RKO (cell line): ENCODE measurements around the gene SCD5.

Experiments used
- DNase-seq: peaks from one replicate; pipeline ENCODE4 v3.0.0-alpha.2; 2016; ENCODE audit warnings: low spot score

Gene SCD5

GRCh38 chr4:82691431-82691830 is 107.2 kb downstream of the SCD5 start:
- DNase-seq: no peak

- DNase-seq: no peak
Observed at GRCh38 chr4:82688091-82688795, 110.4 kb downstream of the SCD5 start.

DNA sequence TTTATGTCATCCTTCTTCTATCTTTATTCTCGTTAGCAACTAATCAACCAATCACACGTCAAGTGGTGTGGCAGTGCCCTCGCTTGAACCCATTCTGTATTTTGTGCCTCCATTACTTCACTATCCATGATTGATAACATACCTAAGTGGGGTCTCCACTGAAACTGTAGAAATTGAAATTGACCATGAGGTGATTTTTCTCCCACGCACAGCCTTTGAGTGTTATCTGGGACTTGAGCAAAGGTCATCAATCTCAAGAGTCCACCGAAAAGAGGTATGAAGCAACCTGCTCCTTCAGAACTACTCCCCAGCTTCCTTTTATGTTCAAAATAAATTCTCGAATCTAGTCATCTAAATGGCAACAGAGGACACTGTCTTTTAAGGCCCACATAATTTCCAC is 111.1 kb downstream of the SCD5 start:
- DNase-seq: no peak

DNA sequence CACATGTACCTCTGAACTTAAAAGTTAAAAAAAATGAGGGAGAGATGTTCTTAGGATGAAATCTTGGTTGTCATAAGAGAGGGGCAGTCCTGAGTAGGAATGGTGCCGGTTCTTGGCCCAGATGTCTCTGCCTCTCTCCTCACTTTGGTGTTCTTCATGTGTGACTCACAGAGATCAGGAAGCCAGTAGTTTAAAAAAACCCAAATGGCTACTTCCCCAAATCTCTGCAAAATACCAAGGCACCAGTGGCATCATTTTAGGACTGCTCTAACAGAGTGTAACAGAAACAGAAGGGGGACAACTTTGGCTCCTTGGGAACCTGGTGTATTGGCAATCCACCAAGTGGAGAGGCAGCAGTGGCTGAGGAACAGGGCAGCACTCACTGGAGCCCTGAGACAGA is 116.8 kb downstream of the SCD5 start:
- DNase-seq: no peak

DNA sequence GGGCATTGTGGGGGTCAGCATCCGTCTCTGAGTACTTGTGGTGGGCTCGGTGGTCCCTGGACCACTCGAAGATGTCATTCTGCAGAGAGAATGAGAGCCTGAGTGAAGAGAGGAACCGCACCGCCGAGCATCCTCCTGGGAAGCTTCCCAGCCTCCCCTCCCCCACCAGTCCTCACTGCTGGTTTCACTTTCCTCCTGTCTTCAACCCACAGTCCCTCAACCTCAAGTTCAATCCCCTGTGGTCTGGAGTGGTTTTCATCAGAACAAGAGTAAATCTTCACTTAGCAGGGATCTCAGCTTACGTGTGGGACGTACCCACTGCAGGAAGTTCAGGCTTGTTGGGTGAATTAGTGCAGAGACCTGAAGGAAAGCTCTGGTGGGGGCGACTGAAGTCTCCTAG is 117.8 kb downstream of the SCD5 start:
- no peak for DNase-seq

- no peak for DNase-seq
Observed at GRCh38 chr4:82679531-82679930, 119.1 kb downstream of the SCD5 start.

GRCh38 chr4:82678051-82678450 is 120.5 kb downstream of the SCD5 start:
- DNase-seq: no peak

DNA sequence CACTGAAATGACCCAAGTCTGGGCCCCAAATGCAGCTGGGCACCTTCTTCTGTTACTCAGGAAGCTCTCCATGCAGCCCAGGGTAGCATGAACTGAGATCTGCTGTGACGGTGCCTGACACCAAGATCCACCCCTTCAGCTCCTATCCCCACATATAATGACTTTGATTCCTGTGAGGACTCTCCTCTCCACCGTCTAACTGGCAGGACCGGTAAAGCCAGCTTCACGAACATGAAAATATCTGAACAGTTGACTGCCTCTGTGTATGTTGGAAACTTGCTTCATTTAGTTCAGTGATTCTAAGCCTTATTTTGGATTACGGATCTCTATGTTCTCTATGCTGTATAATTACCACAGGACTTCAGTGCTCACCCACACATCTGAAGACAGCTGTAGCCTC is 121.3 kb downstream of the SCD5 start:
- no peak for DNase-seq

GRCh38 chr4:82667761-82668480 is 130.7 kb downstream of the SCD5 start:
- no peak for DNase-seq

GRCh38 chr4:82666970-82667665 is 131.5 kb downstream of the SCD5 start:
- DNase-seq: no peak

DNA sequence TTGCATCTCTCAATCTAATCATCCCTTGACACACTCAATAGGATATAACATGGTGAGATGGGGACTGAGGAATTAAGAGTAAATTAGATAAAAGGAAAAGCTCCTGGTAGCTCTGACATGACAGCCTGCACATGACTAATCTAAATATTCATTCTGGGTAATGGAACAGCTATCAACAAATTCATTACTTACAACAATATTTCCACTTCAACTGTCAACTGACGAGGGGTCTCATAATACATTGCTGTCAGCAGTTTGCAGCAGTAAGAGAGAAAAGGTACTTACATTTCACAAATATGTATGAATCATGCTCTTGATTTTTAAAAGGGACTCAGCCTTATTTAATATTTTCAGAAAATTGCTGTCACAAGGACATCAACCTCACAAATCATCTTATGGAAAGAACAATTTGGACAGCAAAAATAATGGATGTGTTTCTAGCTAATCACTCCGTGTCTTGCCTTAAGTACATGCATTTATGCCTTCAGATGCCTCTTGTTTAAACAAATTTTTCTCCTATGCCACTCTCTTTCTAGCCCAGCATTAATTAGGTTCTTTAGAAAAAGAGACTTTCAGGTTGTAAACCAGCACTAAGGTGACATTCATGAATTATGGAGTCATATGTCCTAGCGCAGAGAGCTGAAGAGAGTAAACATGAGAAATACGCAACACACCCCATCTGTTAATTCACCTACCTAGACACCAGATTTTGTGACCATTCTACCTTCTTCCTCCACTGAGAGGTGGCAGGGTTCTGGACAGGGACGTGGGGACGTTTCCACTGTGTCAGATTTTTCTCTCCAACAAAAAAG is 137.2 kb downstream of the SCD5 start:
- no peak for DNase-seq

DNA sequence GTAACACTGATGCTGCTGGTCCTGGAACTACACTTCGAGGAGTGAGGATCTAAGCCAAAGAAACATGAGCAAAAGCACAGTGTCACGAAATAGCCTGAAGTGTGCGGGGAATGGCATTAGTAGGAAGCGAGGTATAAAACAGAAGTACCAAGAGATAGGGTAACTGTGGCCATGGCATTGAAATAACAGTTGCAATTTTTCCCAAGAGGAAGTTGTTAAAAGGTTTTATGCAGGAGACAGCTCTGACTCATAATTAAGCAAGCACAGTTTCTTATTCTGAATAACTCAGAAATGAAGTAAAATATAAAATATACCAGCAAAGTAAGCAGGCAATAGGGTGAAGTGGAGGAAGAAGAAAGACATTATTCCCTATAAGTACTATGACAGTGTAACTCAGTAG is 146.5 kb downstream of the SCD5 start:
- DNase-seq: no peak

DNA sequence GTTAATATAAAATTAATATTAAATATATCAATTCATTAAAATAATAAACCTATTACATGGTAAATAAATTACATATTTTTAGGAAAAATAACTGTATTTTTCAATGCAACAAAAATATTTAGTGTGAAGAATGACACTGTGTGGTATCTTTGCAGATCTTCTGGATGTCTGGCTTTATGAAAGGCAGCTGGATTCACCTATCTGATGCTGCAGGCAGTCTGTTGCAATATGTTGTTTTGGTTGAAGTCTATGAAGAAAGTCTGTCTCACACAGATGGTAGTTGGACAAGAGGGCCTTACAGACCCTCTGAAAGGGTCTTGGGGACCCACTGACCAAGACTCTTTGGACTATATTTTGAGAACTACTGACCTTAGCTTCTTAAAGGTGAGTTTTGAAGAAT is 147.7 kb downstream of the SCD5 start:
- no peak for DNase-seq

DNA sequence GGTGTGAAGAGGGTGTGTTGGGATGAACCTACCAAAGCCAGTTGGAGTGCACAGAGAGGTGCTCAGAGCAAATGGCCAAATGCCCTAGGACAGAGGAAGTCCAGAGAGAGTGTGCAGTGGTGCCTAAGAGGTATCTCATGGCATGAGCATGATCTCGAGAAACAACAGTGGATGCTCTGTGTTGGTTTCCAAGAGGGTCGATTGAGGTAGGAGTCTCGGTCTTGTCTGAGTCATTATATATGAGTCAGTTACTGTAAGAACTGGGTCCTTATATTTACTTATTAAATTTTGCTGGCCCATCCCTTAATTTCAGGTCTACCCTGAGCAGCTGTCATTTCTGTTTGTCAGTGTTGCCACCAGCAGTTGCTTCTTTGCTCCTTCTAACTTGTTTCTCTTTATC is 150.2 kb downstream of the SCD5 start:
- no peak for DNase-seq

DNA sequence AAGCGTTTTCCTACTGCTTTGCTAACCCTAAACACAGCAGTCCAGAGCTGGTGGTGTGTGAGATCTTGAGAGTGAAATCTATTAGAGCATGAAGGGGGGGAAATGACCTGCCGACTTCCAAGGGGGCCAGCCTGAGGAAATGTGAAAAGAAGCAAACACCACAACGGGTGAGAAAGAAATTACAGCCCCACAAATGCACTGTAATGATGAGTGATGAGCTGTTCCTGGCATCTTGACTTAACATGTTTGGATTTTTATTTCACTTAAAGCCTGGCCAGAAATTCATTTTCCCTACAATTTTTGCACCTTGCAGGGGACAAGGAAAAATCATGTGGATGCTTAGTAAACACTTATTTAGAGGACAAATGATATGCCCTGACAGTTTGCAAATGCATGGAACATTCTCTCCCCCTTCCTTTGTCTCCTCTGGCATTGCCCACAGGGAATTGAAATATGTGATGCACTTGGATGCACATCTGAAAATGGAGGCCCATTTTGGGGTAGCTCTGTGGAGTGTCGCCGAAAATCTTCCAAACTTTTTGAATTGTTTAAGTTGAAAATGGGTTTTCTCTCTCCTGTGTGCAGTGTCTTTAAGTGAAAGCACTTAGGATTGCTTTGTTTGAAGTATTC is 152.5 kb downstream of the SCD5 start:
- DNase-seq: no peak

GRCh38 chr4:82644734-82645126 is 153.9 kb downstream of the SCD5 start:
- DNase-seq: no peak

DNA sequence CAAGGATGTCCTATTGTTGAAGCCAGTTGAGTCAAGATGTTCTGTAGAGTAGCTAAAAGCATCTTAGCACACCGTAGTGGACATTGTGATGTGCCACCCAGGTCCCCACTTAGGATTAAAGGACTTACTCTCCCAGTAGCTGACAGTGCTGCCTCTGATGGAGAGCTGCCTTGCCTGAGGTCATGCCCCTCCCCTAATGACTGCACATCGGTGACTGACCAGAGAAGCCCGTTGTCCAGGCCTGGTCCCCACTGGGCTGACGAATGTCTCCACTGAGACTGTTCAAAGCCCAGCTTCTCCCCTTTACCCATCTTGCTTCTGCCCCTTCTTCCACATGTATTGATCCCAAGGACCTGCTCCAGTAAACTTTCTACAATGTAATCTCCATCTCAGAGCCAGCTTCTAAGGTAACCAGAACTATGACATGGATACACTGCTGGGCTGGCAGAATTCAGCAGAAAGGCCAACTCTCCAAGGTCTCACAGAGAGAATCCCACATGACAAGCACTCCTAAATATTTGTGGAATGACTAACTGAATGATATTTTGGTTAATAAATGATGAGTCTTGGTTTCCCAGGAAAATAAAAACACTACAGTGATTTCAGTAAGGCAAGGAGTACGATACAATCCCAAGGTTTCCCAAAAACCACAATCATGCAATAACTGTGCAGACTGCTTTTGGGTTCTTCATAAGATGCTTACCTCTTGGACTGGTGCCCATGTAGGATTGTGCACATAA is 154.4 kb downstream of the SCD5 start:
- DNase-seq: no peak

- no peak for DNase-seq
Observed at GRCh38 chr4:82642331-82642730, 156.3 kb downstream of the SCD5 start.

GRCh38 chr4:82640540-82640939 is 158.1 kb downstream of the SCD5 start:
- DNase-seq: no peak

DNA sequence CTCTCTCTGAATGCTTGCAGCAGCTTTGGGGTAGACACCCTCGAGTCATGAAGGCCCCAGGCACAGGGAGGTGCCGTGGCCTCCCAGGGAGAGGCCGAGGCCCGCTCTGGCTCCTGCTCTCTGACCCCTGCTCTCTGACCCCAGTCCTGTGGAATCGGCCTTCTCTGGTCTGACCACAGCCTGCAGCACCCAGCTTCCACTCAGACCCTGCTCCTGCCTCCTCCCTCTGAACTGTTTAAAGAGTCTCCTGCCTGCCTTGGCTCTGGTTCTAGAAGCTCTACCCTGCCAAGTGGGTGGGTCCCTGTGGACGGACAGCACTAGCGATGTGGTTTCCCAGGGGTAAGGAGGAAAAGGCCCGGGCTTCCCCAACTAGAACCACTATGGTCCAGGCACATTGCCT is 158.6 kb downstream of the SCD5 start:
- no peak for DNase-seq

- DNase-seq: no peak
Observed at GRCh38 chr4:82638479-82638878, 160.1 kb downstream of the SCD5 start.
